B cell (primary cell): Measurements from ENCODE around the gene SKAP1. TPM values are rescaled to one million over a fixed set of nuclear protein-coding genes. Genes with fewer than 3 reads are reported as not detected.

Experiments
- ATAC-seq: fragments of 200-7000 bp; cut with Tn5 transposase; one replicate; pipeline ENCODE4 v1.10.0; 2021; ENCODE audit warnings: low read depth, mild to moderate bottlenecking, moderate number of reproducible peaks, moderate library complexity
- CTCF ChIA-PET: fragments of 350-600 bp; sonication (Branson Sonifier 250); formaldehyde crosslinking; loops from one replicate; lab custom pipeline; 2021; ENCODE audit warnings: antibody characterized with exemption, inconsistent platforms; lab: Charles Lee
- POLR2A ChIA-PET: fragments of 350-600 bp; sonication (Branson Sonifier 250); formaldehyde crosslinking; loops from one replicate; lab custom pipeline; 2021; ENCODE audit warnings: antibody characterized with exemption; lab: Charles Lee
- DNase-seq: peaks from one replicate; pipeline ENCODE4 v3.0.0; 2013
- H2AFZ ChIP-seq: 2 replicates; pipeline ENCODE4 v1.6.1; 2012; ENCODE audit warnings: mild to moderate bottlenecking, low read depth, low read length; ENCODE audit not compliant: insufficient read depth, poor library complexity, severe bottlenecking
- H3K27ac ChIP-seq, 2 donors: 1 replicate in 1 of 2; 2 replicates in 1 of 2; pipeline ENCODE4 v1.5.1; 2012 to 2013; ENCODE audit warnings: low read length in 2 of 2, mild to moderate bottlenecking in 2 of 2, moderate library complexity in 1 of 2
- H3K27me3 ChIP-seq, 4 experiments: fragments of 200-600 bp in 1 of 4; sonication (generic) in 1 of 4; replicated peaks in 1 of 4; 1 replicate in 2 of 4; 2 replicates in 2 of 4; pipeline versions ENCODE4 v1.6.1 to v1.7.0; 2013 to 2016; ENCODE audit warnings: low read length in 3 of 4, mild to moderate bottlenecking in 2 of 4, mixed read lengths in 1 of 4, moderate library complexity in 1 of 4; ENCODE audit not compliant: insufficient read depth in 4 of 4, control insufficient read depth in 3 of 4; ENCODE audit errors: control extremely low read depth in 1 of 4
- H3K36me3 ChIP-seq, 2 experiments: replicated peaks in 1 of 2; 1 replicate in 1 of 2; 2 replicates in 1 of 2; pipeline versions ENCODE4 v1.6.1 to v1.7.1; 2013; ENCODE audit warnings: low read length in 1 of 2; ENCODE audit not compliant: insufficient read depth in 2 of 2, control insufficient read depth in 1 of 2; ENCODE audit errors: control extremely low read depth in 1 of 2, extremely low read depth in 1 of 2
- H3K4me1 ChIP-seq, 2 donors: fragments of 200-600 bp in 1 of 2; sonication (generic) in 1 of 2; 1 replicate in 1 of 2; 2 replicates in 1 of 2; pipeline versions ENCODE4 v1.5.1 to v1.6.1; 2013 to 2017; ENCODE audit warnings: low read length in 2 of 2; ENCODE audit not compliant: control insufficient read depth in 2 of 2, insufficient read depth in 2 of 2
- H3K4me2 ChIP-seq: replicated peaks from 2 replicates; pipeline ENCODE3; 2012; ENCODE audit warnings: mild to moderate bottlenecking, low read depth, low read length; ENCODE audit not compliant: poor library complexity, severe bottlenecking
- H3K4me3 ChIP-seq, 5 experiments: fragments of 200-600 bp in 1 of 5; sonication (generic) in 1 of 5; 1 replicate in 3 of 5; 2 replicates in 2 of 5; pipeline versions ENCODE4 v1.5.1 to v1.7.0; 2011 to 2016; ENCODE audit warnings: low read length in 4 of 5, mild to moderate bottlenecking in 4 of 5, low read depth in 2 of 5, control low read depth in 1 of 5, moderate library complexity in 1 of 5; ENCODE audit not compliant: insufficient read depth in 1 of 5; ENCODE audit errors: control extremely low read depth in 1 of 5, extremely low read depth in 1 of 5
- H3K79me2 ChIP-seq: fragments of 200-600 bp; sonication (generic); one replicate; pipeline ENCODE4 v1.6.0; 2016; ENCODE audit warnings: low read length; ENCODE audit not compliant: control insufficient read depth, insufficient read depth
- H3K9ac ChIP-seq: fragments of 200-600 bp; sonication (generic); 2 replicates; pipeline ENCODE4 v1.6.1; 2017; ENCODE audit warnings: mild to moderate bottlenecking, low read length, moderate library complexity
- H3K9me3 ChIP-seq, 3 donors: one replicate each; pipeline versions ENCODE4 v1.6.1 to v1.7.1; 2013; ENCODE audit warnings: low read length in 2 of 3; ENCODE audit not compliant: control insufficient read depth in 2 of 3, insufficient read depth in 1 of 3; ENCODE audit errors: control extremely low read depth in 1 of 3
- H4K20me1 ChIP-seq: 2 replicates; pipeline ENCODE4 v1.6.0; 2012; ENCODE audit warnings: mild to moderate bottlenecking, low read length; ENCODE audit not compliant: insufficient read depth, control insufficient read depth, poor library complexity, severe bottlenecking
- H3K27ac Mint-ChIP-seq: one replicate; pipeline ENCODE4 v1.8.0; 2021; ENCODE audit warnings: mixed read lengths
- H3K27me3 Mint-ChIP-seq: one replicate; pipeline ENCODE4 v1.8.0; 2021; ENCODE audit warnings: mixed read lengths
- H3K4me1 Mint-ChIP-seq: one replicate; pipeline ENCODE4 v1.8.0; 2021; ENCODE audit warnings: mixed read lengths
- H3K4me3 Mint-ChIP-seq: one replicate; pipeline ENCODE4 v1.8.0; 2021; ENCODE audit warnings: mixed read lengths
- H3K9me3 Mint-ChIP-seq: one replicate; pipeline ENCODE4 v1.8.0; 2022; ENCODE audit warnings: mixed read lengths; ENCODE audit not compliant: insufficient read depth
- CTCF ChIP-seq: fragments of 200-600 bp; IDR thresholded peaks from one replicate; pipeline ENCODE4 v1.8.0; 2022; ENCODE audit warnings: antibody characterized with exemption, mild to moderate bottlenecking
- EZH2 ChIP-seq: IDR thresholded peaks from 2 replicates; pipeline ENCODE4 v1.6.1; 2012; ENCODE audit warnings: borderline replicate concordance, low read depth, mild to moderate bottlenecking, moderate library complexity, low read length; ENCODE audit not compliant: insufficient read depth, poor library complexity, severe bottlenecking
- WGBS: methylation state at CpG from one replicate; pipeline ENCODE4 v1.1.5; 2013; ENCODE audit warnings: missing lambda C conversion rate; ENCODE audit not compliant: insufficient coverage; 5-methylcytosine and 5-hydroxymethylcytosine counted together
- intact Hi-C: fragments of 100-400 bp; cut with micrococcal nuclease; formaldehyde crosslinking; loops from one replicate; pipeline ENCODE4 v1.10.0; 2022
- polyA plus RNA-seq: library from polyadenylated mRNA; depleted of rRNA; stranded (reverse); fragments of >200 nt; gene quantifications from 2 replicates; pipeline ENCODE4 v1.2.3, GENCODE V29; 2012
- total RNA-seq, 2 donors: library from RNA; stranded (reverse); fragments of 120-200 nt in 1 of 2; gene quantifications; 1 replicate in 1 of 2; 2 replicates in 1 of 2; pipeline versions ENCODE4 v1.2.3 to v1.2.4, GENCODE V29; 2013 to 2022

SKAP1 gene
- total and polyA plus RNA-seq, 2 donors (not counting 1 experiment from before 2014, with no cell fraction given): 33.1 to 37.3 TPM

GRCh38 chr17:48439110-48439850, 9.3 kb upstream of the SKAP1 start:
- DNase-seq (peak; percentile 68), ATAC-seq (peak; percentile 29)
- Histone ChIP-seq H3K27ac (no peak overlapping the region), H3K4me3 (no peak overlapping the region), H3K9me3 (no peaks in the 10 kb centered on the region), H3K4me1 (peaks cover 66 to 70% of the 10 kb centered on the region in 2 donors), H3K36me3 (no peaks in the 10 kb centered on the region), H2AFZ (no peak overlapping the region), H3K9ac (no peak overlapping the region), H3K79me2 (no peaks in the 10 kb centered on the region), H4K20me1 (no peaks in the 10 kb centered on the region), H3K4me2 (peak overlapping the region; percentile 61), H3K27me3 (peaks cover 0 to 19% (median 4%) of the 10 kb centered on the region in 4 experiments)
- Mint-ChIP-seq H3K27me3 (peaks cover 20% of the 10 kb centered on the region), H3K27ac (peak overlapping the region; percentile 70), H3K4me1 (peaks cover 70% of the 10 kb centered on the region), H3K9me3 (no peaks in the 10 kb centered on the region), H3K4me3 (peak overlapping the region; percentile 68)
- ChIA-PET POLR2A (interaction anchor here (0.5 to 0.8 kb wide), 3 partner anchors 11 to 453 kb away, joined by 3 to 4 read pairs (median 4); partner anchors contain the start of gene ATP5MC1), CTCF (interaction anchor here (0.8 to 1.3 kb wide), 4 partner anchors 12 to 88 kb away, joined by 4 to 6 read pairs (median 5); no protein-coding TSS in a partner anchor)
- TF ChIP-seq CTCF (no peak), EZH2 (no peak)
- intact Hi-C loops: no loop called here
- no CpG with 5 or more reads among the region's 3 CpGs for WGBS

- Histone ChIP-seq H3K9ac (no peak overlapping the region), H3K4me3 (no peak overlapping the region), H3K27me3 (peaks cover 0 to 26% (median 7%) of the 10 kb centered on the region in 4 experiments), H3K79me2 (no peaks in the 10 kb centered on the region), H3K4me1 (peaks cover 62 to 66% of the 10 kb centered on the region in 2 donors), H4K20me1 (no peaks in the 10 kb centered on the region), H3K36me3 (no peaks in the 10 kb centered on the region), H3K9me3 (no peaks in the 10 kb centered on the region), H3K27ac (no peak overlapping the region), H3K4me2 (peak overlapping the region; percentile 61), H2AFZ (no peak overlapping the region)
- Mint-ChIP-seq H3K4me1 (peaks cover 65% of the 10 kb centered on the region), H3K9me3 (no peaks in the 10 kb centered on the region), H3K27me3 (peaks cover 20% of the 10 kb centered on the region), H3K27ac (no peak overlapping the region), H3K4me3 (peak overlapping the region; percentile 5)
- CTCF ChIA-PET: interaction anchor here (0.8 kb wide), 1 partner anchor 87 kb away, joined by 4 read pairs; no protein-coding TSS in a partner anchor
- WGBS: 67% methylated on average over 2 of the region's 3 CpGs
- POLR2A ChIA-PET: interaction anchor here (0.8 kb wide), 1 partner anchor 10 kb away, joined by 3 read pairs; no protein-coding TSS in a partner anchor
- intact Hi-C loops: no loop called here
- ATAC-seq (no peak), DNase-seq (no peak)
- TF ChIP-seq EZH2 (no peak), CTCF (no peak)
Measured at GRCh38 chr17:48438516-48439061, 8.6 kb upstream of the SKAP1 start.
